Glutamatergic neuron (in vitro differentiated cells): ENCODE measurements around the gene MKLN1. TPM values are rescaled to one million over a fixed set of nuclear protein-coding genes. Genes with fewer than 3 reads are reported as not detected.

Experiments used
- DNase-seq: peaks from one replicate; pipeline ENCODE4 v3.0.0; 2022
- H3K27ac Mint-ChIP-seq: one replicate; pipeline ENCODE4 v1.8.0; 2020; ENCODE audit warnings: mild to moderate bottlenecking, mixed read lengths, inconsistent platforms; ENCODE audit not compliant: unreplicated experiment
- H3K27me3 Mint-ChIP-seq: one replicate; pipeline ENCODE4 v1.8.0; 2020; ENCODE audit warnings: mild to moderate bottlenecking, moderate library complexity, mixed read lengths, inconsistent platforms; ENCODE audit not compliant: unreplicated experiment
- H3K36me3 Mint-ChIP-seq: one replicate; pipeline ENCODE4 v1.8.0; 2020; ENCODE audit warnings: mild to moderate bottlenecking, mixed read lengths, inconsistent platforms; ENCODE audit not compliant: unreplicated experiment
- H3K4me1 Mint-ChIP-seq: one replicate; pipeline ENCODE4 v1.8.0; 2020; ENCODE audit warnings: mild to moderate bottlenecking, low read depth, mixed read lengths, inconsistent platforms; ENCODE audit not compliant: unreplicated experiment
- H3K4me3 Mint-ChIP-seq: one replicate; pipeline ENCODE4 v1.8.0; 2020; ENCODE audit warnings: mild to moderate bottlenecking, mixed read lengths, inconsistent platforms; ENCODE audit not compliant: unreplicated experiment
- H3K9me3 Mint-ChIP-seq: one replicate; pipeline ENCODE4 v1.8.0; 2020; ENCODE audit warnings: mild to moderate bottlenecking, moderate library complexity, mixed read lengths, inconsistent platforms; ENCODE audit not compliant: unreplicated experiment
- CTCF ChIP-seq: fragments of 200-600 bp; sonication (generic); IDR thresholded peaks from one replicate; pipeline ENCODE4 v1.5.0; 2021; ENCODE audit not compliant: partially characterized antibody, unreplicated experiment
- total RNA-seq: library from RNA; stranded (reverse); fragmentation: NEBNext Ultra II Directional; extraction: Animal tissue kit (Norgen Biotek cat#: 25700); gene quantifications from one replicate; pipeline ENCODE4 v1.2.1, GENCODE V29; 2021; ENCODE audit not compliant: unreplicated experiment

Gene MKLN1
- total RNA-seq, 1 donor from 2014 or later: 36.7 TPM

DNA sequence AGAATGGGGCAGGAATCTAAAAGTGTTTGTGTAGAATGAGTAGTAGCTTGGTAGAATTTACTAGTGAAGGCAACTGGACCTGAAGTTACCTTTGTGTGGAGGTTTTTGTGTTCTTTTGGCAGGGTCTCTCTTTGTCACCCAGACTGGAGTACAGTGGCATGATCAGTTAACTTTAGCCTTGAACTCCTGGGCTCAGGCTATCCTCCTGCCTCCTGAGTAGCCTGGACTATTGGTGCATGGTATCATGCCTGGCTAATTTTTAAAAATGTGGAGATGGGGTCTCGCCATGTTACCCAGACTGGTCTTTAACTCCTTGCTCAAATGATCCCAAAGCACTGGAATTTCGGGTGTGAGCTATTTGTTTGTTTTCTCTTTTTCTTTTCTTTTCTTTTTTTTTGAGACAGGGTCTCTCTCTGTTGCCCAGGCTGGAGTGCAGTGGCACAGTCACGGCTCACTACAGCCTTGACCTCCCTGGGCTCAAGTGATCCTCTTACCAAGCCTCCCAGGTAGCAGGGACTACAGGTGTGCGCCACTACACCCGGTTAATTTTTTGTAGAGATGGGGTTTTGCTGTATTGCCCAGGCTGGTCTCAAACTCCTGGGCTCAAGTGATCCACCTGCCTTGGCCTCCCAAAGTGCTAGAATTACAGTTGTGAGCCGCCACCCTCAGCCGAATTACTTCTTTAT, 76.7 kb downstream of the MKLN1 start:
- no peak for DNase-seq
- H3K9me3 Mint-ChIP-seq: peaks cover 5% of the 10 kb centered on the region
- H3K27me3 Mint-ChIP-seq: no peaks in the 10 kb centered on the region
- no peak overlapping the region for H3K4me3 Mint-ChIP-seq
- peaks cover 10% of the 10 kb centered on the region for H3K4me1 Mint-ChIP-seq
- no peak overlapping the region for H3K27ac Mint-ChIP-seq
- no peak for TF ChIP-seq CTCF
- peaks cover 30% of the 10 kb centered on the region for H3K36me3 Mint-ChIP-seq

- DNase-seq: no peak
- Mint-ChIP-seq H3K27ac (peak overlapping the region; percentile 52), H3K9me3 (peaks cover 3% of the 10 kb centered on the region), H3K4me3 (peak overlapping the region; percentile 28), H3K36me3 (peaks cover under 1% of the 10 kb centered on the region), H3K27me3 (no peaks in the 10 kb centered on the region), H3K4me1 (peaks cover 19% of the 10 kb centered on the region)
- no peak for TF ChIP-seq CTCF
Measured at GRCh38 chr7:131409129-131409766, 81.6 kb downstream of the MKLN1 start.

DNA sequence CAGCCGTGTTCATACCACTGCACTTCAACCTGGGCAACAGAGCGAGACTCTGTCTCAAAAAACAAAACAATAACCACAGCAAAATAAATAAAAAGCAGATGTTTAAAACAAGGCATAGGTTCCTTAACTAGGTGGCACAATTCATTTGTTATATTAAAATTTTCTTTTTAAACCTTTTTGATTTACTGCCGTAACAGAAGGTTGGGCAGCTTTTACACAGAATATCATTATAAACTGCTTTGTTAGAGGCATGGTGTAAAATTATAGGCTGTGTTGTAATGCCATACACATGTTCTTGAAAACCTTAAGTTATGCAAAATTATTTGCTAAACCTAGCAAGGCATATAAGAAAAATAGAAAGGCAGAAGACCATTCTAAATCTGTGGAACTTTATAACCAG, 84.4 kb downstream of the MKLN1 start:
- TF ChIP-seq CTCF: no peak
- Mint-ChIP-seq H3K4me1 (peaks cover 15% of the 10 kb centered on the region), H3K4me3 (no peak overlapping the region), H3K27me3 (no peaks in the 10 kb centered on the region), H3K9me3 (peaks cover 3% of the 10 kb centered on the region), H3K27ac (peak overlapping the region; percentile 82), H3K36me3 (no peaks in the 10 kb centered on the region)
- DNase-seq: no peak

- no peaks in the 10 kb centered on the region for H3K27me3 Mint-ChIP-seq
- H3K27ac Mint-ChIP-seq: no peak overlapping the region
- H3K4me1 Mint-ChIP-seq: peaks cover 14% of the 10 kb centered on the region
- H3K4me3 Mint-ChIP-seq: no peak overlapping the region
- no peak for DNase-seq
- no peak for TF ChIP-seq CTCF
- peaks cover 3% of the 10 kb centered on the region for H3K9me3 Mint-ChIP-seq
- H3K36me3 Mint-ChIP-seq: no peaks in the 10 kb centered on the region
Measured at GRCh38 chr7:131413711-131414110, 86.0 kb downstream of the MKLN1 start.

GRCh38 chr7:131424219-131424822, 96.6 kb downstream of the MKLN1 start:
- H3K4me1 Mint-ChIP-seq: no peaks in the 10 kb centered on the region
- no peak overlapping the region for H3K27ac Mint-ChIP-seq
- H3K27me3 Mint-ChIP-seq: no peaks in the 10 kb centered on the region
- no peak overlapping the region for H3K4me3 Mint-ChIP-seq
- no peaks in the 10 kb centered on the region for H3K9me3 Mint-ChIP-seq
- no peaks in the 10 kb centered on the region for H3K36me3 Mint-ChIP-seq
- DNase-seq: no peak
- peak; percentile 58 for TF ChIP-seq CTCF
